ENCODE results near the gene POGLUT3.

Gene POGLUT3

GRCh38 chr11:108500169-108500568, 2.0 kb upstream of the POGLUT3 start:
- no peak for DNase-seq

DNA sequence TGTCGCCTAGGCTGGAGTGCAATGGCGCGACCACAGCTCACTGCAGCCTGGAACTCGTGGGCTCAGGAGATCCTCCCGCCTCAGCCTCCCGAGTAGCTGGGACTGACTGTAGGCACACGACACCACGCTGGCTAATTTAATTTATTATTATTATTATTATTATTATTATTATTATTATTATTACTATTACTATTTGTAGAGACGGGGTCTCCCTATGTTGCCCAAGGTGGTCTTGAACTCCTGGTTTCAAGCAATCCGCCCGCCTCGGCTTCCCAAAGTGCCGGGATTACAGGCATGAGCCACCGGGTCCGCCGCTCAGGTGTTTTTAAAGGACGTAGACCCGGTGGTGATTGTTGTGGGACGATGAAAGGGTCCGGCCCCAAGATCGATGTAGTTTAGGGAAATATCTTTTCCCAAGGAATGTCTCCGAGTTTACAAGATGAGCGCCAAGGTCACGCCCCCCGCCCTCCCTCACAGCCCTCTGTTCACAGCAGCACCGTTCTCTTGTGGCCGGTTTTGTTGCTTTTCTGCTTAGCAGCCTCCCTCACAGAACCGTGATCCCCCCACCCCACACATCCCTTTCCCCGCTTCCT, 728 bp upstream of the POGLUT3 start:
- DNase-seq, result no peak

- DNase-seq, result peak; percentile 67
Observed at GRCh38 chr11:108497317-108498045, 703 bp downstream of the POGLUT3 start.

DNA sequence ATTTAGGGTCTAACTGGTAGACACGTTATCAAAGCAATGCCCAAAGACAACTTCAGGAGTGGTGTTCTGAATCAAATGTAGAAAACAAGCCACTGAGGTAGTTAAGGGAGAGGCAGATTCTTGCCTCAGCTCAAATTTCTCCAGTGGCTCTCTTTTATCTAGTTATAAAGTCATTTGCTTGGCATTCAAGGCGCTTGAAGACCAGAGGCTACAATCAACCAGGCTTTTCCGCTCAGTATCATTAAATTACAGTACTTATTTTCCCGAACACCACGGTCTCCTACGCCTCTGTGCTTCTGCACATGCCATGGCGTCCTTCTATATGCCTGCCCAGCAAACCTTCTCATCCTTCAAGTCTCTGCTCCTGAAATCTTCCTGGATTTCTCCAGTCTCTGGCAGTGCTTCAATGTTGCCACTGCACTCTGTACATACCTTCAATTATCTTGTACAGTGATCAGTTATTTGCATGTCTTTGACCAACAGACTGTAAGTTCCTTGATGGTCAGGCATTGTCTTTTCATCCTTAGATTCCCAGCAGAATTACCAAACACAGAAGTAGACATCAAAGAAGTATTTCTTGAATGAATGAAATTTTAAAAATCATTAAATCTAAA, 1.4 kb downstream of the POGLUT3 start:
- no peak for DNase-seq

DNA sequence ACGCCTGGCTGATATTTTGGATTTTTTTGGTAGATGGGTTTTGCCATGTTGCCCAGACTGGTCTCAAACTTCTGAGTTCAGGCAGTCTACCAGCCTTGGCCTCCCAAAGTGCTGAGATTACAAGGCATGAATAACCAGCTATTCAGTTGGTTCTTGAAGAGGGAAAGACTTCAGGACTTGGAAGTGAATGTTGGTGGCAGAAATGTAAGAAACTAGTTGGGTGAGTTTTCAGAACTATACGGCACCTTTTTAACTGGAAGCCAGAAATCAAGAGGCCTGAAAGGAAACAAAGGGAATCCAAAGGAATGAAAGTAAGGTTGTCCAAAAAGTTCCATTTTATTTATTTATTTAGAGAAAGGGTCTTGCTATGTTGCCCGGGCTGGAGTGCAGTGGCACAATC, 2.9 kb downstream of the POGLUT3 start:
- no peak for DNase-seq

DNA sequence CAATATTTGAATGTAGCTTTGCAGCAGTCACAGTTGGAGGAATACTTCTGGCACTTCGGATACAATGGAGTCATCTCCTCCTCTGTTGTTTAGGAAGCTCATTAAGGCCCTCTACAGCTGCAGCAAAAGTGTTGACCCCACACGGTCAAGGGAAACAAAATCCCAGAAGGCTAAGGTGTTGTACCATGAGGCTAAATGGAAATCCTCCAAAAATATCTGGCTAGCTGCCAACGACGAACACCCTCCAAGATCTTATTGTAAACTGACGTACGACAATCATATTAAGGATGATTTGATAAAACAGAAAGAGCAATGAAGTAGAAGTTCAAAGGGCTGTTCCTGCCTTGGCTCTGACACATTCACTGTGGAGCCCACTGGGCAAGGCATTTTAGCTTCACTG, 4.0 kb downstream of the POGLUT3 start:
- no peak for DNase-seq

GRCh38 chr11:108491936-108492335, 6.2 kb downstream of the POGLUT3 start:
- no peak for DNase-seq

- no peak for DNase-seq
Observed at GRCh38 chr11:108486828-108487227, 11.4 kb downstream of the POGLUT3 start.

- no peak for DNase-seq
Observed at GRCh38 chr11:108486331-108486730, 11.9 kb downstream of the POGLUT3 start.

GRCh38 chr11:108483163-108483562, 15.0 kb downstream of the POGLUT3 start:
- no peak for DNase-seq

- no peak for DNase-seq
Observed at GRCh38 chr11:108474664-108475463, 23.3 kb downstream of the POGLUT3 start.

- DNase-seq, result no peak
Observed at GRCh38 chr11:108472681-108473080, 25.5 kb downstream of the POGLUT3 start.

- no peak for DNase-seq
Observed at GRCh38 chr11:108468478-108468864, 29.7 kb downstream of the POGLUT3 start.

DNA sequence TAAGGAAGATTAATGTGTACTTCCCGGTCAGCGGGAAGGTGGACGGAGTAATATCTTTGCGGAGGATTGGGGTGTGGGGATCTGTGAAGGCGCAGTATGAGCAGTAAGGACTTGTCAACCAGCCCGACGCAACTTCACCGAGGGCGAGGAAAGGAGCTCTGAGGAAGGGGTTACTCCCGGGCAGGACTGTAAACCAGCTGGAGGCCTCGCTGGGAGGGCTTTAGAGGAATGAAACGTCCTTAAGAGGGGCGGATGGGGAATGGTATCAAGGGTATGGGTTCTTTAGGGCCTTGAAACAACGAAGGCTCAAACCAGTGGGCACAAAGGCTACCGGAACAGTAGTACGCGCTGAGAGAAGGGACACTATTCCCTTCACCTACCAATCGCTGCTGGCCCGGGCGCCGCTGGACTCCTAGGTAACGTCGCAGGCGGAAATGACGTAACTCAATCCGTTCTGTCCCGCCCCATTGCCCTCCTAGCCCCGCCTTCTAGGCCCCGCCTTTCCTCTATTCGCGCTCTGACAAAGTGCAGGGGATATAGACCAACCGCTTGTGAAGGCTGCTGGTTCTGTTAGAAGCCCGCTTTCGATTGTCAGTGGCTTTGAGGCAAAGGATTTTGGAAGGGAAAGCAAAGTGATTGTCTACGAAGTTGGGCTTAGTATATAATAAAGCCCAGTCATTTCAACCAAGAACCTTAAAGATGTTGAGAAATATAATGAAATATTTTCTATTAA, 30.9 kb downstream of the POGLUT3 start, which contains the start of gene C11orf65:
C11orf65 (minus strand) TSS at position 439 of the 733 bp plus-strand sequence. CDS start 5,970 bp downstream, outside the sequence.
- peak; percentile 95 for DNase-seq

- no peak for DNase-seq
Observed at GRCh38 chr11:108466405-108466804, 31.8 kb downstream of the POGLUT3 start.

DNA sequence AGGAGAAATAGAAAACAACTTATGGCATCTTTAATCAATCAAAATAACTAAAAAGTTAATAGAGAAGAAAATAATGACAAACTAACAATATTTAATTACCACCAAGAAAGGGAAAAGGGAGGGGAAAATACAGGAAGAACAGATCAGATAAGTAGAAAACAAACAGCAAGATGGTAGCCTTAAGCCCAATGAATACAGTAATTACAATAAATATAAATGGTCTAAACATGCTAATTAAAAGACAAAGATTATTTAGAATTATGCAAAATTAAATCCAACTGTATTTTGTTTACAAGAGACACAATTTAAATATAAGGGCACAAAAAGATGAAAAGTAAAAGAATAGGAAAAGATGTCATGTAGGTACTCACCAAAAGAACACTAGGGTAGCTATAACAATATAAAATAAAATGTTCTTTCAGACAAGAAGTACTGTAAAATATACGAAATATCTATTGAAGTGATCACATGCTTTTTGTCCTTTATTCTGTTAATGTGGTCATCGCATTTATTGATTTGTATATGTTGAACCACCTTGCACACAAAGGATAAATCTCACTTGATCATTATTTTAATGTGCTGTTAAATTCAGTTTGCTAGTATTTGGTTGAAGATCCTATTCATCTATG, 44.9 kb downstream of the POGLUT3 start:
- no peak for DNase-seq

Measured in CD4-positive, alpha-beta T cell treated with Interleukin-6 for 4 hours (primary cell).